Mesenchymal stem cell (in vitro differentiated cells and primary cell): ENCODE measurements around the gene LCA5L.

Experiments
- DNase-seq: peaks from one replicate; pipeline ENCODE4 v3.0.0-alpha.2; 2013
- H2AFZ ChIP-seq: one replicate; pipeline ENCODE4 v1.6.1; 2013; ENCODE audit warnings: low read depth, mild to moderate bottlenecking, control low read depth, inconsistent platforms, low read length, moderate library complexity
- H2AK5ac ChIP-seq: 2 replicates; pipeline ENCODE4 v1.6.1; 2013; ENCODE audit warnings: low read length, moderate library complexity, mild to moderate bottlenecking, inconsistent platforms; ENCODE audit not compliant: severe bottlenecking
- H2BK120ac ChIP-seq: one replicate; pipeline ENCODE4 v1.6.1; 2013; ENCODE audit warnings: low read depth, mild to moderate bottlenecking, inconsistent platforms, low read length, moderate library complexity
- H2BK12ac ChIP-seq, 2 experiments: one replicate each; pipeline ENCODE4 v1.6.1; 2013; ENCODE audit warnings: inconsistent platforms in 2 of 2, low read length in 2 of 2, mild to moderate bottlenecking in 2 of 2, moderate library complexity in 2 of 2, control low read depth in 1 of 2
- H2BK15ac ChIP-seq: one replicate; pipeline ENCODE4 v1.6.1; 2013; ENCODE audit warnings: mild to moderate bottlenecking, low read depth, inconsistent platforms; ENCODE audit not compliant: poor library complexity, severe bottlenecking
- H2BK5ac ChIP-seq: 2 replicates; pipeline ENCODE4 v1.6.1; 2013; ENCODE audit warnings: low read depth, mild to moderate bottlenecking, low read length, control low read depth, inconsistent platforms; ENCODE audit not compliant: poor library complexity, severe bottlenecking
- H3K14ac ChIP-seq, 2 experiments: one replicate each; pipeline ENCODE4 v1.6.1; 2013; ENCODE audit warnings: inconsistent platforms in 2 of 2, low read length in 2 of 2, control low read depth in 1 of 2, mild to moderate bottlenecking in 1 of 2, moderate library complexity in 1 of 2
- H3K18ac ChIP-seq, 2 experiments: one replicate each; pipeline ENCODE4 v1.6.1; 2013; ENCODE audit warnings: inconsistent platforms in 2 of 2, low read length in 2 of 2, control low read depth in 1 of 2, low read depth in 1 of 2, mild to moderate bottlenecking in 1 of 2
- H3K23ac ChIP-seq, 2 experiments: one replicate each; pipeline ENCODE4 v1.6.1; 2013; ENCODE audit warnings: inconsistent platforms in 2 of 2, low read length in 2 of 2, mild to moderate bottlenecking in 2 of 2, moderate library complexity in 2 of 2, control low read depth in 1 of 2
- H3K27ac ChIP-seq: 2 replicates; pipeline ENCODE4 v1.5.1; 2013; ENCODE audit warnings: mild to moderate bottlenecking, moderate library complexity, low read length, control low read depth, inconsistent platforms; ENCODE audit not compliant: poor library complexity, severe bottlenecking
- H3K27me3 ChIP-seq, 2 experiments: 2 replicates each; pipeline versions ENCODE4 v1.6.1 to v1.7.0; 2013; ENCODE audit warnings: low read length in 2 of 2, mild to moderate bottlenecking in 2 of 2, moderate library complexity in 2 of 2, control low read depth in 1 of 2, inconsistent platforms in 1 of 2; ENCODE audit not compliant: control insufficient read depth in 1 of 2, insufficient read depth in 1 of 2
- H3K36me3 ChIP-seq, 2 experiments: 2 replicates each; pipeline versions ENCODE4 v1.6.1 to v1.7.0; 2013; ENCODE audit warnings: low read length in 2 of 2, control low read depth in 1 of 2, inconsistent platforms in 1 of 2, low read depth in 1 of 2, mild to moderate bottlenecking in 1 of 2; ENCODE audit not compliant: insufficient read depth in 2 of 2, control insufficient read depth in 1 of 2
- H3K4ac ChIP-seq, 2 experiments: one replicate each; pipeline ENCODE4 v1.6.1; 2013; ENCODE audit warnings: inconsistent platforms in 2 of 2, low read length in 2 of 2, mild to moderate bottlenecking in 2 of 2, moderate library complexity in 2 of 2, control low read depth in 1 of 2, low read depth in 1 of 2
- H3K4me1 ChIP-seq: 2 replicates; pipeline ENCODE4 v1.6.1; 2013; ENCODE audit warnings: low read depth, low read length, control low read depth; ENCODE audit not compliant: control insufficient read depth, insufficient read depth
- H3K4me2 ChIP-seq: 2 replicates; pipeline ENCODE4 v1.6.1; 2013; ENCODE audit warnings: low read length, mild to moderate bottlenecking, inconsistent platforms; ENCODE audit not compliant: poor library complexity, severe bottlenecking
- H3K4me3 ChIP-seq, 2 experiments: 2 replicates each; pipeline versions ENCODE4 v1.5.1 to v1.7.0; 2013; ENCODE audit warnings: low read length in 2 of 2, mild to moderate bottlenecking in 2 of 2, control low read depth in 1 of 2, low read depth in 1 of 2; ENCODE audit not compliant: insufficient read depth in 1 of 2
- H3K79me1 ChIP-seq: replicated peaks from 2 replicates; pipeline ENCODE4 v1.6.1; 2013; ENCODE audit warnings: mild to moderate bottlenecking, control low read depth, low read length, inconsistent platforms; ENCODE audit not compliant: poor library complexity, severe bottlenecking
- H3K9ac ChIP-seq: 2 replicates; pipeline ENCODE4 v1.7.0; 2013; ENCODE audit warnings: mild to moderate bottlenecking, low read length, moderate library complexity
- H3K9me3 ChIP-seq: 2 replicates; pipeline ENCODE4 v1.7.0; 2013; ENCODE audit warnings: mild to moderate bottlenecking, low read length; ENCODE audit not compliant: control insufficient read depth
- H4K8ac ChIP-seq: one replicate; pipeline ENCODE4 v1.6.1; 2013; ENCODE audit warnings: inconsistent platforms, mild to moderate bottlenecking, low read length, moderate library complexity
- H4K91ac ChIP-seq: one replicate; pipeline ENCODE4 v1.6.1; 2013; ENCODE audit warnings: mild to moderate bottlenecking, low read length, inconsistent platforms
- WGBS: methylation state at CpG from one replicate; pipeline ENCODE4 v1.1.7; 2013; ENCODE audit warnings: mixed read lengths; 5-methylcytosine and 5-hydroxymethylcytosine counted together

The LCA5L gene

GRCh38 chr21:39430954-39431353, 14.6 kb downstream of the LCA5L start:
- 88% methylated on average over 2 of the region's 2 CpGs for WGBS
- Histone ChIP-seq H3K4me3 (no peak overlapping the region), H3K9me3 (no peaks in the 10 kb centered on the region)

GRCh38 chr21:39430457-39430856, 15.1 kb downstream of the LCA5L start:
- H3K4me1 ChIP-seq, result no peaks in the 10 kb centered on the region
- H3K4ac ChIP-seq, result no peak overlapping the region
- H3K36me3 ChIP-seq, result no peaks in the 10 kb centered on the region
- no peak overlapping the region for H4K8ac ChIP-seq
- H3K4me3 ChIP-seq, result no peak overlapping the region
- no peak overlapping the region for H3K27ac ChIP-seq
- no peak overlapping the region for H2BK5ac ChIP-seq
- no peak overlapping the region for H2AFZ ChIP-seq
- no peak overlapping the region for H2BK120ac ChIP-seq
- H3K27me3 ChIP-seq, result no peaks in the 10 kb centered on the region
- no peak overlapping the region for H3K9ac ChIP-seq
- H3K79me1 ChIP-seq, result no peaks in the 10 kb centered on the region
- no peak overlapping the region for H3K14ac ChIP-seq
- no peak overlapping the region for H4K91ac ChIP-seq
- no peaks in the 10 kb centered on the region for H3K9me3 ChIP-seq
- 46% methylated on average over 4 of the region's 4 CpGs for WGBS
- no peak overlapping the region for H2BK15ac ChIP-seq
- DNase-seq, result no peak
- no peak overlapping the region for H3K18ac ChIP-seq
- H2AK5ac ChIP-seq, result no peak overlapping the region
- H3K4me2 ChIP-seq, result no peak overlapping the region
- no peak overlapping the region for H3K23ac ChIP-seq
- no peak overlapping the region for H2BK12ac ChIP-seq

More at GRCh38 chr21:39430954-39431353, 14.6 kb downstream of the LCA5L start:
- Histone ChIP-seq H2AK5ac (no peak overlapping the region), H3K9ac (no peak overlapping the region), H3K23ac (no peak overlapping the region), H3K4me1 (no peaks in the 10 kb centered on the region), H3K14ac (no peak overlapping the region), H2AFZ (no peak overlapping the region), H3K4me2 (no peak overlapping the region), H2BK120ac (no peak overlapping the region), H3K4ac (no peak overlapping the region), H2BK15ac (no peak overlapping the region), H3K18ac (no peak overlapping the region), H2BK5ac (no peak overlapping the region), H4K91ac (no peak overlapping the region), H2BK12ac (no peak overlapping the region), H3K36me3 (no peaks in the 10 kb centered on the region), H4K8ac (no peak overlapping the region), H3K79me1 (no peaks in the 10 kb centered on the region), H3K27ac (no peak overlapping the region), H3K27me3 (no peaks in the 10 kb centered on the region)
- no peak for DNase-seq

- Histone ChIP-seq H2BK15ac (no peak overlapping the region), H2AK5ac (no peak overlapping the region), H3K27ac (no peak overlapping the region), H2BK5ac (no peak overlapping the region), H3K9ac (no peak overlapping the region), H4K91ac (no peak overlapping the region), H4K8ac (no peak overlapping the region), H3K14ac (no peak overlapping the region), H3K4me1 (no peaks in the 10 kb centered on the region), H3K36me3 (no peaks in the 10 kb centered on the region), H3K79me1 (no peaks in the 10 kb centered on the region), H3K4ac (no peak overlapping the region), H3K18ac (no peak overlapping the region), H2AFZ (no peak overlapping the region), H3K9me3 (no peaks in the 10 kb centered on the region), H3K4me2 (no peak overlapping the region), H2BK120ac (no peak overlapping the region), H3K23ac (no peak overlapping the region), H2BK12ac (no peak overlapping the region), H3K4me3 (no peak overlapping the region), H3K27me3 (no peaks in the 10 kb centered on the region)
- no peak for DNase-seq
- 95% methylated on average over 3 of the region's 3 CpGs for WGBS
Measured at GRCh38 chr21:39430016-39430415, 15.6 kb downstream of the LCA5L start.

GRCh38 chr21:39429445-39429844, 16.1 kb downstream of the LCA5L start:
- no peak for DNase-seq
- Histone ChIP-seq H3K23ac (no peak overlapping the region), H3K4ac (no peak overlapping the region), H3K4me2 (no peak overlapping the region), H2BK120ac (no peak overlapping the region), H2BK15ac (no peak overlapping the region), H3K36me3 (no peaks in the 10 kb centered on the region), H3K14ac (no peak overlapping the region), H2BK12ac (no peak overlapping the region), H2AK5ac (no peak overlapping the region), H4K8ac (no peak overlapping the region), H2BK5ac (no peak overlapping the region), H3K79me1 (no peaks in the 10 kb centered on the region), H4K91ac (no peak overlapping the region), H2AFZ (no peak overlapping the region), H3K18ac (no peak overlapping the region), H3K4me1 (no peaks in the 10 kb centered on the region), H3K9me3 (no peaks in the 10 kb centered on the region), H3K27me3 (no peaks in the 10 kb centered on the region), H3K4me3 (no peak overlapping the region), H3K9ac (no peak overlapping the region), H3K27ac (no peak overlapping the region)
- WGBS, result 100% methylated on average over 2 of the region's 2 CpGs
